Adrenal gland (tissue), 12 donors: ENCODE results near the gene KLC1. TPM values are rescaled to one million over a fixed set of nuclear protein-coding genes. Genes with fewer than 3 reads are reported as not detected.

ENCODE experiments used
- DNase-seq, 7 donors: peaks; one replicate each; pipeline ENCODE4 v3.0.0-alpha.2; 2019 to 2020
- H3K27ac ChIP-seq, 5 donors: fragments of 200-600 bp; sonication (generic) in 4 of 5; 1 replicate in 3 of 5; 2 replicates in 2 of 5; pipeline versions ENCODE4 v1.5.1 to v1.8.0; 2016 to 2020; ENCODE audit warnings: mild to moderate bottlenecking in 1 of 5
- H3K27me3 ChIP-seq: fragments of 200-600 bp; 2 replicates; pipeline ENCODE4 v1.8.0; 2021
- H3K36me3 ChIP-seq, 2 donors: fragments of 200-600 bp; replicated peaks in 1 of 2; 1 replicate in 1 of 2; 2 replicates in 1 of 2; pipeline versions ENCODE4 v1.5.1 to v1.8.0; 2018 to 2022
- H3K4me1 ChIP-seq, 2 donors: fragments of 200-600 bp; replicated peaks in 1 of 2; 1 replicate in 1 of 2; 2 replicates in 1 of 2; pipeline versions ENCODE4 v1.5.1 to v1.8.0; 2018 to 2021
- H3K4me3 ChIP-seq, 4 donors: fragments of 200-600 bp; sonication (generic) in 3 of 4; one replicate each; pipeline ENCODE4 v1.5.1; 2016 to 2018
- H3K9me3 ChIP-seq, 3 donors: fragments of 200-600 bp; sonication (generic) in 1 of 3; replicated peaks in 1 of 3; 1 replicate in 2 of 3; 2 replicates in 1 of 3; pipeline versions ENCODE4 v1.5.1 to v1.8.0; 2016 to 2021
- POLR2A ChIP-seq, 2 donors: fragments of 450-650 bp; IDR thresholded peaks; one replicate each; pipeline ENCODE4 v1.6.1; 2017; ENCODE audit warnings: antibody characterized with exemption in 2 of 2, mild to moderate bottlenecking in 2 of 2, moderate library complexity in 1 of 2
- WGBS, 4 donors: extraction: QIAGEN DNeasy Blood & Tissue Kit in 2 of 4; methylation state at CpG; one replicate each; pipeline versions ENCODE4 v1.1.5 to v1.1.7; 2013 to 2017; 5-methylcytosine and 5-hydroxymethylcytosine counted together
- intact Hi-C, 2 donors: fragments of 100-400 bp; cut with DNase I; formaldehyde crosslinking; loops; one replicate each; pipeline versions ENCODE4 v1.14.1 to v1.15.0; 2022 to 2023
- polyA plus RNA-seq, 3 donors: library from polyadenylated mRNA; stranded (reverse); fragments of 200-250 nt in 2 of 3; fragments of 350-450 nt in 1 of 3; fragmentation: Illumina TruSeq in 1 of 3; extraction: RNeasy Lipid Tissue Mini Kit (QIAGEN cat#74804) in 1 of 3; gene quantifications; one replicate each; pipeline ENCODE4 v1.2.3, GENCODE V29; 2013 to 2014
- total RNA-seq, 9 donors: library from RNA; depleted of rRNA in 4 of 9; stranded (reverse); fragments of >200 nt in 4 of 9; fragments of 120-200 nt in 1 of 9; fragmentation: NEBNext Ultra II Directional in 1 of 9; extraction: Animal tissue kit (Norgen Biotek cat#: 25700) in 1 of 9; gene quantifications; one replicate each; pipeline versions ENCODE4 v1.1.0 to v1.2.4, GENCODE V29; 2013 to 2023
- TF ChIP-seq, protein P1 (sequence below), 6 experiments: fragments of 450-650 bp in 4 of 6; fragments of 200-600 bp in 2 of 6; sonication (generic) in 1 of 6; IDR thresholded peaks; 1 replicate in 5 of 6; 2 replicates in 1 of 6; pipeline versions ENCODE4 v1.5.1 to v1.8.0; 2016 to 2021; ENCODE audit warnings: antibody characterized with exemption in 6 of 6, mild to moderate bottlenecking in 2 of 6, moderate library complexity in 1 of 6
- donor health status: healthy with polysubstance abuse.
- donor health status: Bipolar disorder and iron deficiency.
- donor health status: DM: yes; HTN: yes; CAD: no.
- donor health status: DM: no; HTN: no; CAD: no.
- donor health status: DM: no; HTN: no; CAD: no.
- donor health status: DM: yes; HTN: yes; CAD: no.

Gene KLC1
- total and polyA plus RNA-seq, 12 donors, result 70.7 to 248 (median 125) TPM

DNA sequence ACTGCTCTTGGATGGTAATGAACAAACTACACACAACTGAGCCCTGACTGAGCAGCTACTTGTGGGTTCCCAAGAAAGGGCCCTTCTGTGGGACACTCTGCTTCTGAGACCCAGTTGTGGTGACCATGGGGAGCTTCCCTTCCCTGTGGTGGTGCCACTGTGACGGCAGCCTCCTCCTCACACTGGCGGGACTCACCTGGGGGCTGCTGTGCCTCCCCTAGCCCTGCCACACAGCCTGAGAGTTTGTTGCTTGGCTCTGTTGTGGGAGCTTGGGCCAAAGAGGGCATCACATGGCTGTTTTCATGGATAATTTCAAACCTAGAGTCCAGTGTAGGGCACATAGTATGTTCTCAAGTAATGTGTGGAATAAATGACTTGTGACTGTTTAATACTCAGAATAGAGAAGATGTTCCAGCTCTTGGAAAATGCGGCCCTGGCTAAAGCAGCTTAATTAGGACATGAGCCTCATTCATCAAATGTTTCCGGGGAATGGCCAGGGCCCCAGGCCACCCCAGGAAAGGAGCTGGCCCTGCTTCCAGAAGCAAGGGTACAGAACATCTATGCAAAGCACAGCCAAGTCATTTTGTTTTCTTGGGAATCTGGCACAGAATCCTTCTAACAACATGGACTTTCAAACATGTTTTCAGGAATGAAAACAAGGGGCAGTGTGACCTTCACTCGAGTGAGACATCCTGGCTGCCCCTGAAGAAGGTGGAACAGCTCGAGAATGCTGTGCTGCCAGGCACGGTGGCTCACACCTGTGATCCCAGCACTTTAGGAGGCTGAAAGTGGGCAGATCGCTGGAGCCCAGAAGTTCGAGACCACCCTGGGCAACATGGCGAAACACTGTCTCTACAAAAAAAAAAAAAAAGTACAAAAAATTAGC lies 107.8 kb downstream of the KLC1 start:
- no peak for TF ChIP-seq POLR2A (IDR thresholded peaks at IDR 0.05)
- TF ChIP-seq, protein P1, sequence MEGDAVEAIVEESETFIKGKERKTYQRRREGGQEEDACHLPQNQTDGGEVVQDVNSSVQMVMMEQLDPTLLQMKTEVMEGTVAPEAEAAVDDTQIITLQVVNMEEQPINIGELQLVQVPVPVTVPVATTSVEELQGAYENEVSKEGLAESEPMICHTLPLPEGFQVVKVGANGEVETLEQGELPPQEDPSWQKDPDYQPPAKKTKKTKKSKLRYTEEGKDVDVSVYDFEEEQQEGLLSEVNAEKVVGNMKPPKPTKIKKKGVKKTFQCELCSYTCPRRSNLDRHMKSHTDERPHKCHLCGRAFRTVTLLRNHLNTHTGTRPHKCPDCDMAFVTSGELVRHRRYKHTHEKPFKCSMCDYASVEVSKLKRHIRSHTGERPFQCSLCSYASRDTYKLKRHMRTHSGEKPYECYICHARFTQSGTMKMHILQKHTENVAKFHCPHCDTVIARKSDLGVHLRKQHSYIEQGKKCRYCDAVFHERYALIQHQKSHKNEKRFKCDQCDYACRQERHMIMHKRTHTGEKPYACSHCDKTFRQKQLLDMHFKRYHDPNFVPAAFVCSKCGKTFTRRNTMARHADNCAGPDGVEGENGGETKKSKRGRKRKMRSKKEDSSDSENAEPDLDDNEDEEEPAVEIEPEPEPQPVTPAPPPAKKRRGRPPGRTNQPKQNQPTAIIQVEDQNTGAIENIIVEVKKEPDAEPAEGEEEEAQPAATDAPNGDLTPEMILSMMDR (IDR thresholded peaks at IDR 0.05), result no peak
- H3K9me3 ChIP-seq, result no peaks in the 10 kb centered on the region
- DNase-seq, result peak in 3 of 7 donors; percentile 46 to 79 (median 61)
- no peaks in the 10 kb centered on the region for H3K27me3 ChIP-seq
- H3K36me3 ChIP-seq, result peaks cover 0 to 41% of the 10 kb centered on the region in 2 donors
- peak overlapping the region in 4 of 5 donors; percentile 3 to 88 (median 64) for H3K27ac ChIP-seq
- no peak overlapping the region for H3K4me3 ChIP-seq
- H3K4me1 ChIP-seq, result peaks cover 13 to 32% of the 10 kb centered on the region in 2 donors
- 44 to 54% (median 51%) methylated on average over 7 to 10 of the region's 10 CpGs for WGBS, 4 donors
- intact Hi-C loops, result no loop called here

GRCh38 chr14:103737432-103738045 lies 108.5 kb downstream of the KLC1 start:
- intact Hi-C loops, result no loop called here
- Histone ChIP-seq H3K36me3 (peaks cover 0 to 33% of the 10 kb centered on the region in 2 donors), H3K27me3 (no peaks in the 10 kb centered on the region), H3K4me3 (no peak overlapping the region), H3K4me1 (peaks cover 13 to 32% of the 10 kb centered on the region in 2 donors), H3K27ac (peak overlapping the region in 3 of 5 donors; percentile 3 to 88 (median 79)), H3K9me3 (no peaks in the 10 kb centered on the region)
- WGBS, 4 donors, result 81 to 85% (median 82%) methylated on average over 16 of the region's 16 CpGs
- peak in 1 of 7 donors; percentile 41 for DNase-seq
- no peak for TF ChIP-seq POLR2A (IDR thresholded peaks at IDR 0.05)
- TF ChIP-seq, protein P1 (IDR thresholded peaks at IDR 0.05), result no peak

DNA sequence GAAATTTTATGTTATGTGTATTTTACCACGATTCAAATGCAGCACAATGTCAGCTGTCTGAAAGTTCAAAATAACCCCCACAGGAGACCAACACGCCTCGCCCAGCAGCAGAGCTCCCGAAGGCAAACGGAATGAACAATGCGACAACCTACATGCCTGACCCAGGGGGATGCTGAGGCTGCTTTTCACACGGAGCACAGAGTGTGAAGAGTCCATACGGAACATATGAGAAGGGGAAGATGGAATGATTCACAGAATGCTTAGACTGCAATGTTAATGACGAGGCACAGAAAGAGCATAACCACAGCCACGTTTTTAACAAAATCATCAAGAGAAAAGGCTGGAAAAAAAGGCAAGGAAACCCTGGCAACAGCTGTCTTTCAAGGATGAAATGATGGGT lies 109.2 kb downstream of the KLC1 start:
- H3K4me3 ChIP-seq, result no peak overlapping the region

More for the DNA sequence above, 109.2 kb downstream of the KLC1 start:
- H3K4me1 ChIP-seq, result peaks cover 13 to 32% of the 10 kb centered on the region in 2 donors
- H3K27me3 ChIP-seq, result no peaks in the 10 kb centered on the region
- no peak overlapping the region for H3K27ac ChIP-seq
- intact Hi-C loops, result no loop called here
- no peaks in the 10 kb centered on the region for H3K9me3 ChIP-seq
- DNase-seq, result no peak
- TF ChIP-seq, protein P1 (IDR thresholded peaks at IDR 0.05), result no peak
- TF ChIP-seq POLR2A (IDR thresholded peaks at IDR 0.05), result no peak
- peaks cover 0 to 28% of the 10 kb centered on the region in 2 donors for H3K36me3 ChIP-seq
- 81 to 89% (median 86%) methylated on average over 10 of the region's 10 CpGs for WGBS, 4 donors
